ENCODE measurements around the gene TTC39B. TPM values are rescaled to one million over a fixed set of nuclear protein-coding genes. Genes with fewer than 3 reads are reported as not detected.
"Not testable (repeated sequence)": the region's sequence is repeated elsewhere in the genome, so short reads cannot be mapped to it uniquely, and the experiment has no call there.

TTC39B gene
- total RNA-seq (2014; rRNA removed; shearing (Covaris generic)), result 0.51 and 2.4 TPM in 2 replicates

- DNase-seq (ENCODE audit: low read depth), result peak; percentile 85
Measured at GRCh38 chr9:15306757-15307522, at the start of gene TTC39B. TSS of gene TTC39B (minus strand) at chr9:15307216. CDS start at chr9:15307125, 91 bp downstream.

DNA sequence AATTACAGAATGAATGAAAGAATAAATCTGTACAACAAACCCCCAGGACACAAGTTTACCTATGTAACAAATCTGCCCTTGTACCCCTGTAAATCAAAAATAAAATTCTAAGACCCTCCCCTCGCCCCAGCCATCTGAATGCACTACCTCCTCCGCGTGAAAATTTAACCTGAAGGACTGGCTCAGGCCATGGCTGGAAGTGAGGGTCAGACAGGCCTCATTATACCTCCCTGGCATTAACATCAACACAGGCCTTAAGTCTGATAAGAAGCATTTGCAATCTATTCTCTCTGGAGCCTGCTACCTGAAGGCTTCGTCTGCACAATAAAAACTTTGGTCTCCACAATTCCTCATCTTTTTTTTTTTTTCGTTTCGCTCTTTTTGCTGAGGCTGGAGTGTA is 48.7 kb upstream of the TTC39B start:
- no peak for DNase-seq (ENCODE audit: low read depth)

GRCh38 chr9:15354713-15355112 is 47.7 kb upstream of the TTC39B start:
- DNase-seq (ENCODE audit: low read depth), result no peak

DNA sequence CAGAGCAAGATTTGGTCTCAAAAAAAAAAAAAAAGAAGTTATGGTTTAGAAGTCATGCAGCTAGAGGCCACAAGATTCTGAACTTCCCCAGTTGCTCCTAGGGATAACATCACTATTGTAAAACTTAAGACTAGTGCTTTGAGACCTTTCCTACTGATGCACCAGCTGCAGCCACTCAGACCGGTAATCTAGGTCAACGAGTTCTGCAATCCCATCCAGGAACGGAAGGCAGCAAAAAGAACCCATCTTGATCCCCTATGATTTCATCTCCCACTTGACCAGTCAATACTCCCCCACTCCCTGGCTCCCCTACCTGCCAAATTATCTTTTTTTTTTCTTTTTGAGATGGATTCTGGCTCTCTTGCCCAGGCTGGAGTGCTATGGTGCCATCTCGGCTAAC is 46.9 kb upstream of the TTC39B start:
- no peak for DNase-seq (ENCODE audit: low read depth)

- DNase-seq (ENCODE audit: low read depth), result no peak
Measured at GRCh38 chr9:15352306-15352705, 45.3 kb upstream of the TTC39B start.

DNA sequence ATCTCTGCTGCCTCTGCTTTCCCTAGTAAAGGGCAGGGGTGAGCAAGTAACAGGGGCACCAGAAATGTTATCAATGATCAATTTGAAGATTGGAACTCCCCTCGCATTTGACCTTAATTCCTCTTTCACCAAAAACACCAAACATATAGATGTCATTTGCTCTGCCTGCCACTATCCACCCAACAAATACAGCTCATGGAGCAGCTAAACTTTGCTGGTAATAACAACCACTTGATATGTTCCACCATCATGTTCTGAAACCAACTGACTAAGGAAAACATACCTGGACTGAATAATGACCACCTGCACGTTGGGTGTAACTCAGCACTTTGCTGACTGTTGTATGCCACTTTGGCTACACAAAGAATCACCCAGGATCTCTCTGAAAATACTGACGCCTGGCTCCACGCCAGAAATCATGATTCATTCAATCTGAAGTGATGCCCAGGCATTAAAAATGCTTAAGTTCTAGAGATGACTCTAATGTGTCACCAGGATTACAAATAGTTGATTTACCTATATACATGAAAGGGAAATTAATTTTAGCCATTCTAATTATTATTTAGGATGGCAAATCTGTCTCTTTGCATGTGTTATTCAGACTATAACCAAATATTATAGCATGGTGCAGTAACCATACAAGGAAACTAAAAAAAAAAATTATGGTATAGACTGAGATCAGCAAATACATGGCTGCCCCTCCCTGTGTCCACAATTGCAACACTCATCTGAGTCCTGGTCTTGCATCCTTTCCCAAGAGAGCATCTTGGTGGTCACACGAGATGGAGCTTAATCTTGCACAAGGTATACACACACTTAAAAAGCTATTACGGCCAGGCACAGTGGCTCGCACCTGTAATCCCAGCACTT is 43.1 kb upstream of the TTC39B start:
- peak; percentile 24 for DNase-seq (ENCODE audit: low read depth)

- no peak for DNase-seq (ENCODE audit: low read depth)
Measured at GRCh38 chr9:15346837-15347236, 39.8 kb upstream of the TTC39B start.

DNA sequence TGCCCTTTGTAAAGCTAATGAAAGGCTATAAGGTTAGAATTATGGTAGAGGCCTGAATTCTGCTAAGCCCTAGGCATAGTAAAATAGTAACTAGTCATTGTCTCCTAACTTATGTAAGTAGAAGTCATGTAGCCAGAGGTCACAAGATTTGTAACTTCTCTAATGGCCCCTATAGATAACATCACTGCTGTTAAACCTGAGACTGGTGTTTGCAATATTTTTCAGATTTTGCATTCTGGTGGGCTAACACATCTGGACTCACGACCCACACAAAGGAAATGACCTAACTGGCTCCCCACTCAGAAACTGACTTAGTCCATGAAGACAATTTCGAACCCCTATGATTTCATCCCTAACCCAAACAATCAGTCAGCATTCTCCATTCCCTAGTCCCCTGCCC is 37.2 kb upstream of the TTC39B start:
- DNase-seq (ENCODE audit: low read depth), result no peak

- no peak for DNase-seq (ENCODE audit: low read depth)
Measured at GRCh38 chr9:15333376-15333881, 26.4 kb upstream of the TTC39B start.

DNA sequence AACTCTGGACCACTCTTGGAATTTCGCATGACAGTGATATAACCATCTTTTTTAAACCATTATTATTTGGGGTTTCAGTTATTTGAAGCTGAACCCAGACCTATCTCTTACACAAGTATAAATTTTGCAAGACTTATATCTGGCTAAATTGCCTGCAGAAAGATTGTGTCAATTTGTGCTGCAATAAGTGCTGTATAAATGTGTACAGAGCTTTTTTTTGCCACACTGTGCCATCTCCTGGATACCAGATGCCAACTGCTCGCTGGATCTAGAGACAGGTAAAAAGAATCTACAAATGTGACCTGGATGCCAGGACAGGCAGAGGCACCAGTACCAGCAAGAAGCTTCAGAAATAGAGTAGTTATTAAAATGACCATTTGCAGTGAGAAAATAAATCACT is 25.9 kb upstream of the TTC39B start:
- DNase-seq (ENCODE audit: low read depth), result no peak

GRCh38 chr9:15329539-15330109 is 22.6 kb upstream of the TTC39B start:
- DNase-seq (ENCODE audit: low read depth), result no peak

DNA sequence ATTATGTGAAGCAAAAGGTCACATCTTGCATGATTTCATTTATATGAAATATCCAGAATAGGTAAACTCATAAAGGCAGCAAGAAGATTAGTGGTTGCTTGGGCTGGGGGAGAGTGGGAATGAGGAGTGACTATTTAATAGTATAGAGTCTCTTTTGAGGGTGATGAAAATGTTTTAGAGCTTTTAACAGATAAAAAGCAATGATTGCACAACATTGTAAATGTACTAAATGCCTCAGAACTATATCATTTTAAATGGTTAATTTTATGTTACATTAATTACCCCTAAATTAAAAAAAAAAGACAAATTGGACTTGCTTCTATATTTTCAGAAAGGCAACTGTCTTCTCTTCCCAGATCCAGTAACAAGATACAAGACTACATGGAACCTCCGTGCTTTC is 21.9 kb upstream of the TTC39B start:
- DNase-seq (ENCODE audit: low read depth), result no peak

DNA sequence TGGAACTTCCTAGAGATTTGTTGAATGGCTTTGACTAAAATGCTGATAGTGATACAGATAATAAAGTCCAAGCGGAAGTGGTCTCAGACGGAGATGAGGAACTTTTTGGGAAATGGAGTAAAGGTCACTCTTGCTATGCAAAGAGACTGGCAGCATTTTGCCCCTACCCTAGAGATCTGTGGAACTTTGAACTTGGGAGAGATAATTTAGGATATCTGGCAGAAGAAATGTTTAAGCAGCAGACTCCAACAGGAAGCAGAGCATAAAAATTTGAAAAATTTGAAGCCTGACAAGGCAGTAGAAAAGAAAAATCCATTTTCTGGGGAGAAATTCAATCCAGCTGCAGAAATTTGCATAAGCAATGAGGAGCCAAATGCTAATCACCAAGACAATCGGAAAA is 15.7 kb upstream of the TTC39B start:
- not testable (repeated sequence) for DNase-seq (ENCODE audit: low read depth)

DNA sequence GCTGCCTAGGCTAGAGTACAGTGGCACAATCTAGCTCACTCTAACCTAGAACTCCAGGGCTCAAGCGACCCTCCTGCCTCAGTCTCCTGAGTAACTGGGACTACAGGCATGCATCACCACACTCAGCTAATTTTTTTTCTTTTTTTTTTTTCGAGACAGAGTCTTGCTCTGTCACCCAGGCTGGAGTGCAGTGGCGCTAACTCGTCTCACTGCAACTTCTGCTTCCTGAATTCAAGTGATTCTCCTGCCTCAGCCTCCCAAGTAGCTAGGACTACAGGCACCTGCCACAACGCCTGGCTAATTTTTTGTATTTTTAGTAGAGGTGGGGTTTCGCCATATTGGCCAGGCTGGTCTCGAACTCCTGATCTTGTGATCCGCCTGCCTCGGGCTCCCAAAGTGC is 12.6 kb upstream of the TTC39B start:
- DNase-seq (ENCODE audit: low read depth), result not testable (repeated sequence)

- peak; percentile 23 for DNase-seq (ENCODE audit: low read depth)
Measured at GRCh38 chr9:15317836-15318235, 10.8 kb upstream of the TTC39B start.

DNA sequence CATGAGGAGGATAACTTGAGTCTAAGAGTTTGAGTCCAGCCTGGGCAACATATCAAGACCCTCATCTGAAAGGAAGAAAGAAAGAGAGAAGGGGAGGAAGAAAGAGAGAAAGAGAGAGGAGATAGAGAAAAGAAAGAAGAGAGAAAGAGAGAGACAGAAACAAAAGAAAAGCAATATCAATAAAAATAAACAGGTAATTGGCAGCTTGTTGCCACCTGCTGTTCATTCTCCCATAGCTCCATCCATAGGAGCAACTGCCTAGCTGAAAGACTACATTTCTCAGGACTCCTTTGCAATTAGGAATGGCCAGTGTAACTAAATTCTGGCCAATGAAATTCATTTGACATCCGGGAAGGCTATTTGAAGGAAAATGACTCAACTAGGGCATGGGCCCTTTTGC is 4.6 kb upstream of the TTC39B start:
- no peak for DNase-seq (ENCODE audit: low read depth)

DNA sequence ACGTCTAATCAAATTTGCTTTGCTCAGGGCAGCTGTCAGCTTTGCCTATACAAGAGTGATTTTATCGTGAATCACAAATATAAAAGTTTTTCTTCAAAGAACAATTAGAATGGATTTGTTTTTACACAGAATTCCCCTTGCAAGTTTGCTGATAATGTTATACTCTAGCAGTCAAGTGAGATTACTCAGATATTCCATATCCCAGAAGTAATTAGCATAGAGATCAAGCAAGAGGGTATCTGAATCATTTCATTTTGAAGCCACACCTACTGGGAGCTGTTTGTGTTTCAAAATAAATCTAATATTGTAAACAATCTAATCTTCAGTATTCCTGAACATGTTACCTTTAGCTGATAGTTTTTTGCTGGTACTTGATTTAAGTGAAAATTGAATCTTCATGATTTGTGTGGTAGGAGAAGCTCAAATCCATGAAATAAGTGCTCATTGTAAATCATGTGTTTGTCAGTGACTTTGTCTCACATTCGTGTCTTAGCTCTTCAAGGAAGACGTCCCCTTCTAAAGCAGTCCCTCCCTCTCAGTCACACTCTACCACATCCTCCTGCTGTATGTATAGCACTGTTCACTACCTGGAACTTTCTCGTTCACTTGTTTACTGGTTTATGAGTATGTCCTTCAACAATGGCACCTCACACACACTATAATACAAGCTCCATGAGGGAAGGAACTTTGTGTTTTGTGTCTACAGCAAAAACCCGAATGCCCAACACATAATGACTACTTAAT is 3.3 kb upstream of the TTC39B start:
- no peak for DNase-seq (ENCODE audit: low read depth)

DNA sequence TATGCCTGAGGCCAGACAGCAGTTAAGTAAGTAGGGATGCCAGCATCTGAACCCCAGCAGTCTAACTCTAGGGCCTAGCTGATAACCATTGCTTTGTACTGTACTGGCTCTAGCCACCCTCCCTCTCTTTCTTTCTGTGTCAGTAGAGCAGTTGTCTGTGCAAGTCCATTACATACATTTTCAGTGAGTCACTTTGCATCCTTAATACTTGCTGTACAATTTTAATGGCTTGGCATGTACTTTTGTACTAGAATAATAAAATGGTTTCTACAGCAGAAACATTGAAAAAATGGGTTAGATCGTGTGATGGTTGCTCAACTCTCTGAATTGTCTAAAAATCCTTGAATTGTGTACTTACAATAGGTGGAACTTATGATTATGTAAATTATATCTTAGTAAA is 1.5 kb upstream of the TTC39B start:
- no peak for DNase-seq (ENCODE audit: low read depth)

GRCh38 chr9:15307523-15307841 is 466 bp upstream of the TTC39B start:
- DNase-seq (ENCODE audit: low read depth), result no peak

- peak; percentile 7 for DNase-seq (ENCODE audit: low read depth)
Measured at GRCh38 chr9:15306068-15306756, 804 bp downstream of the TTC39B start.

GRCh38 chr9:15305470-15305869 is 1.5 kb downstream of the TTC39B start:
- no peak for DNase-seq (ENCODE audit: low read depth)

Data from Daoy (cell line).